Skeletal muscle satellite cell (primary cell): Measurements from ENCODE around the gene TRHDE.

Experiments used
- H3K27me3 ChIP-seq: 2 replicates; pipeline ENCODE4 v1.7.0; 2013; ENCODE audit warnings: low read length; ENCODE audit not compliant: control insufficient read depth, insufficient read depth
- H3K36me3 ChIP-seq: 2 replicates; pipeline ENCODE4 v1.7.0; 2013; ENCODE audit warnings: mild to moderate bottlenecking, control low read depth, low read length; ENCODE audit not compliant: insufficient read depth
- H3K4me1 ChIP-seq: 2 replicates; pipeline ENCODE4 v1.7.0; 2013; ENCODE audit warnings: low read length; ENCODE audit not compliant: control insufficient read depth, insufficient read depth
- H3K4me2 ChIP-seq: 2 replicates; pipeline ENCODE4 v1.7.0; 2013; ENCODE audit warnings: mild to moderate bottlenecking, low read length
- H3K4me3 ChIP-seq: 2 replicates; pipeline ENCODE4 v1.7.0; 2013; ENCODE audit warnings: low read length
- H3K9ac ChIP-seq: 2 replicates; pipeline ENCODE4 v1.7.0; 2013; ENCODE audit warnings: mild to moderate bottlenecking, low read depth, low read length, moderate library complexity
- H3K9me3 ChIP-seq: replicated peaks from 2 replicates; pipeline ENCODE4 v1.7.0; 2013; ENCODE audit warnings: mild to moderate bottlenecking, control low read depth, low read length

Gene TRHDE

GRCh38 chr12:72318341-72318740, 46.2 kb downstream of the TRHDE start:
- Histone ChIP-seq H3K4me1 (no peaks in the 10 kb centered on the region), H3K4me3 (no peak overlapping the region), H3K9ac (no peak overlapping the region), H3K4me2 (no peak overlapping the region), H3K27me3 (no peaks in the 10 kb centered on the region), H3K36me3 (no peaks in the 10 kb centered on the region), H3K9me3 (no peaks in the 10 kb centered on the region)

GRCh38 chr12:72323881-72324280, 51.7 kb downstream of the TRHDE start:
- Histone ChIP-seq H3K9ac (no peak overlapping the region), H3K36me3 (no peaks in the 10 kb centered on the region), H3K4me2 (peak overlapping the region; percentile 6), H3K4me1 (peaks cover 8% of the 10 kb centered on the region), H3K9me3 (no peaks in the 10 kb centered on the region), H3K4me3 (no peak overlapping the region), H3K27me3 (no peaks in the 10 kb centered on the region)

GRCh38 chr12:72330301-72330700, 58.1 kb downstream of the TRHDE start:
- no peaks in the 10 kb centered on the region for H3K36me3 ChIP-seq
- H3K27me3 ChIP-seq, result no peaks in the 10 kb centered on the region
- peak overlapping the region; percentile 44 for H3K4me3 ChIP-seq
- peak overlapping the region; percentile 74 for H3K4me2 ChIP-seq
- no peak overlapping the region for H3K9ac ChIP-seq
- peaks cover 7% of the 10 kb centered on the region for H3K4me1 ChIP-seq
- H3K9me3 ChIP-seq, result no peaks in the 10 kb centered on the region

GRCh38 chr12:72330784-72331183, 58.6 kb downstream of the TRHDE start:
- peaks cover 7% of the 10 kb centered on the region for H3K4me1 ChIP-seq
- no peak overlapping the region for H3K4me3 ChIP-seq
- no peaks in the 10 kb centered on the region for H3K27me3 ChIP-seq
- peak overlapping the region; percentile 74 for H3K4me2 ChIP-seq
- no peaks in the 10 kb centered on the region for H3K36me3 ChIP-seq
- H3K9ac ChIP-seq, result no peak overlapping the region
- no peaks in the 10 kb centered on the region for H3K9me3 ChIP-seq

GRCh38 chr12:72337382-72337781, 65.2 kb downstream of the TRHDE start:
- Histone ChIP-seq H3K4me2 (peak overlapping the region; percentile 42), H3K9me3 (no peaks in the 10 kb centered on the region), H3K27me3 (no peaks in the 10 kb centered on the region), H3K9ac (no peak overlapping the region), H3K36me3 (no peaks in the 10 kb centered on the region), H3K4me3 (no peak overlapping the region), H3K4me1 (peaks cover 6% of the 10 kb centered on the region)

- H3K9ac ChIP-seq, result no peak overlapping the region
- peaks cover 6% of the 10 kb centered on the region for H3K4me1 ChIP-seq
- no peaks in the 10 kb centered on the region for H3K27me3 ChIP-seq
- no peaks in the 10 kb centered on the region for H3K9me3 ChIP-seq
- H3K36me3 ChIP-seq, result no peaks in the 10 kb centered on the region
- no peak overlapping the region for H3K4me3 ChIP-seq
- peak overlapping the region; percentile 42 for H3K4me2 ChIP-seq
These were observed 65.8 kb downstream of the TRHDE start for GRCh38 chr12:72337946-72338345.

- H3K9me3 ChIP-seq, result no peaks in the 10 kb centered on the region
- H3K27me3 ChIP-seq, result no peaks in the 10 kb centered on the region
- H3K36me3 ChIP-seq, result no peaks in the 10 kb centered on the region
- peak overlapping the region; percentile 42 for H3K4me2 ChIP-seq
- no peak overlapping the region for H3K4me3 ChIP-seq
- peaks cover 6% of the 10 kb centered on the region for H3K4me1 ChIP-seq
- no peak overlapping the region for H3K9ac ChIP-seq
These were observed 66.3 kb downstream of the TRHDE start for GRCh38 chr12:72338437-72338836.

GRCh38 chr12:72346363-72346944, 74.3 kb downstream of the TRHDE start:
- no peaks in the 10 kb centered on the region for H3K36me3 ChIP-seq
- no peak overlapping the region for H3K4me3 ChIP-seq
- H3K9ac ChIP-seq, result no peak overlapping the region
- H3K27me3 ChIP-seq, result no peaks in the 10 kb centered on the region
- H3K4me2 ChIP-seq, result no peak overlapping the region
- H3K9me3 ChIP-seq, result no peaks in the 10 kb centered on the region
- no peaks in the 10 kb centered on the region for H3K4me1 ChIP-seq

GRCh38 chr12:72349491-72349890, 77.3 kb downstream of the TRHDE start:
- Histone ChIP-seq H3K4me2 (no peak overlapping the region), H3K9ac (no peak overlapping the region), H3K27me3 (no peaks in the 10 kb centered on the region), H3K9me3 (no peaks in the 10 kb centered on the region), H3K4me1 (no peaks in the 10 kb centered on the region), H3K4me3 (no peak overlapping the region), H3K36me3 (no peaks in the 10 kb centered on the region)

- Histone ChIP-seq H3K36me3 (no peaks in the 10 kb centered on the region), H3K27me3 (no peaks in the 10 kb centered on the region), H3K9me3 (no peaks in the 10 kb centered on the region), H3K4me3 (no peak overlapping the region), H3K4me2 (no peak overlapping the region), H3K4me1 (no peaks in the 10 kb centered on the region), H3K9ac (no peak overlapping the region)
These were observed 87.2 kb downstream of the TRHDE start for GRCh38 chr12:72359416-72359815.

- no peaks in the 10 kb centered on the region for H3K36me3 ChIP-seq
- H3K27me3 ChIP-seq, result no peaks in the 10 kb centered on the region
- H3K4me2 ChIP-seq, result no peak overlapping the region
- H3K4me1 ChIP-seq, result no peaks in the 10 kb centered on the region
- H3K9me3 ChIP-seq, result no peaks in the 10 kb centered on the region
- no peak overlapping the region for H3K4me3 ChIP-seq
- H3K9ac ChIP-seq, result no peak overlapping the region
These were observed 93.0 kb downstream of the TRHDE start for GRCh38 chr12:72365151-72365550.

GRCh38 chr12:72366255-72366654, 94.1 kb downstream of the TRHDE start:
- Histone ChIP-seq H3K27me3 (no peaks in the 10 kb centered on the region), H3K9me3 (no peaks in the 10 kb centered on the region), H3K9ac (no peak overlapping the region), H3K4me1 (no peaks in the 10 kb centered on the region), H3K4me2 (no peak overlapping the region), H3K36me3 (no peaks in the 10 kb centered on the region), H3K4me3 (no peak overlapping the region)
